LHCN-M2 (cell line): Measurements from ENCODE around the gene TMEM129. TPM values are rescaled to one million over a fixed set of nuclear protein-coding genes. Genes with fewer than 3 reads are reported as not detected.
"Not testable (repeated sequence)": the region's sequence is repeated elsewhere in the genome, so short reads cannot be mapped to it uniquely, and the experiment has no call there.

Experiments
- DNase-seq: peaks from one replicate; pipeline ENCODE4 v3.0.0-alpha.2; 2012; ENCODE audit warnings: low read depth
- total RNA-seq: library from RNA; depleted of rRNA; stranded (reverse); fragments of >200 nt; gene quantifications from 2 replicates; pipeline ENCODE4 v1.2.3, GENCODE V29; 2014

TMEM129 gene
- total RNA-seq, 1 experiment from 2014 or later: 62.2 TPM

- no peak for DNase-seq
Measured at GRCh38 chr4:1721666-1722550, 785 bp upstream of the TMEM129 start.

GRCh38 chr4:1720163-1720983 is 750 bp downstream of the TMEM129 start:
- peak; percentile 36 for DNase-seq

GRCh38 chr4:1718095-1718850 is 2.9 kb downstream of the TMEM129 start:
- DNase-seq: no peak

- DNase-seq: no peak
Measured at GRCh38 chr4:1717129-1718094, 3.7 kb downstream of the TMEM129 start.

GRCh38 chr4:1716065-1716945 is 4.8 kb downstream of the TMEM129 start:
- DNase-seq: no peak

GRCh38 chr4:1715002-1715758 is 5.9 kb downstream of the TMEM129 start:
- DNase-seq: no peak

GRCh38 chr4:1714303-1715001 is 6.7 kb downstream of the TMEM129 start:
- DNase-seq: no peak

GRCh38 chr4:1713003-1713851 is 7.9 kb downstream of the TMEM129 start:
- no peak for DNase-seq

- peak; percentile 87 for DNase-seq
Measured at GRCh38 chr4:1712216-1713002, 8.7 kb downstream of the TMEM129 start, which contains the start of gene SLBP. TSS of gene SLBP (minus strand) at chr4:1712319. CDS start at chr4:1712188, 131 bp downstream.

GRCh38 chr4:1711571-1712215 is 9.4 kb downstream of the TMEM129 start:
- peak; percentile 61 for DNase-seq

- no peak for DNase-seq
Measured at GRCh38 chr4:1711055-1711570, 10.0 kb downstream of the TMEM129 start.

- no peak for DNase-seq
Measured at GRCh38 chr4:1708581-1708980, 12.5 kb downstream of the TMEM129 start.

- DNase-seq: no peak
Measured at GRCh38 chr4:1706358-1706757, 14.8 kb downstream of the TMEM129 start.

GRCh38 chr4:1705732-1706131 is 15.4 kb downstream of the TMEM129 start:
- no peak for DNase-seq

- no peak for DNase-seq
Measured at GRCh38 chr4:1703867-1704266, 17.3 kb downstream of the TMEM129 start.

- DNase-seq: not testable (repeated sequence)
Measured at GRCh38 chr4:1701671-1702070, 19.5 kb downstream of the TMEM129 start.
